Cardiac muscle cell (in vitro differentiated cells and primary cell): ENCODE measurements around the gene TMUB1. TPM values are rescaled to one million over a fixed set of nuclear protein-coding genes. Genes with fewer than 3 reads are reported as not detected.

ENCODE experiments used
- DNase-seq, 2 donors: peaks; one replicate each; pipeline versions ENCODE4 v3.0.0 to v3.0.0-alpha.2; 2010 to 2017; ENCODE audit warnings: low read depth in 1 of 2, low spot score in 1 of 2
- H3K27ac ChIP-seq: fragments of 200-600 bp; sonication (generic); 2 replicates; pipeline ENCODE4 v1.5.1; 2016
- H3K27me3 ChIP-seq: fragments of 200-600 bp; sonication (generic); 2 replicates; pipeline ENCODE4 v1.6.0; 2016; ENCODE audit warnings: control low read depth
- H3K36me3 ChIP-seq: fragments of 200-600 bp; sonication (generic); 2 replicates; pipeline ENCODE4 v1.5.1; 2016; ENCODE audit warnings: control low read depth
- H3K4me1 ChIP-seq: fragments of 200-600 bp; sonication (generic); 2 replicates; pipeline ENCODE4 v1.8.1; 2017; ENCODE audit warnings: low read depth, mild to moderate bottlenecking, mixed run types
- H3K4me3 ChIP-seq: fragments of 200-600 bp; sonication (generic); 2 replicates; pipeline ENCODE4 v1.5.1; 2016; ENCODE audit warnings: mild to moderate bottlenecking
- H3K9me3 ChIP-seq: fragments of 200-600 bp; sonication (generic); 2 replicates; pipeline ENCODE4 v1.5.1; 2017; ENCODE audit warnings: low read depth, mild to moderate bottlenecking, control low read depth
- CTCF ChIP-seq: IDR thresholded peaks from 2 replicates; pipeline ENCODE4 v1.5.1; 2012; ENCODE audit warnings: low read depth, mild to moderate bottlenecking, low read length
- polyA plus RNA-seq: library from polyadenylated mRNA; unstranded; fragments of >200 nt; fragmentation: Nextera tagmentation; extraction: Ambion mirVana; gene quantifications from 2 replicates; pipeline ENCODE4 v1.2.1, GENCODE V29; 2016
- total RNA-seq: library from RNA; depleted of rRNA; stranded (reverse); fragments of >200 nt; gene quantifications from 2 replicates; pipeline ENCODE4 v1.2.3, GENCODE V29; 2016

The TMUB1 gene
- total and polyA plus RNA-seq, 2 experiments from 2014 or later: 74.9 to 83.4 TPM

- no peak for TF ChIP-seq CTCF
- Histone ChIP-seq H3K27ac (no peak overlapping the region), H3K4me1 (peaks cover 6% of the 10 kb centered on the region), H3K4me3 (no peak overlapping the region), H3K36me3 (no peaks in the 10 kb centered on the region), H3K9me3 (no peaks in the 10 kb centered on the region), H3K27me3 (no peaks in the 10 kb centered on the region)
- DNase-seq: no peak
Measured at GRCh38 chr7:151099486-151100211, 16.4 kb upstream of the TMUB1 start.

- no peak overlapping the region for H3K27ac ChIP-seq
- no peaks in the 10 kb centered on the region for H3K36me3 ChIP-seq
- H3K27me3 ChIP-seq: no peaks in the 10 kb centered on the region
- TF ChIP-seq CTCF: no peak
- H3K4me3 ChIP-seq: no peak overlapping the region
- H3K9me3 ChIP-seq: no peaks in the 10 kb centered on the region
- no peak for DNase-seq
- H3K4me1 ChIP-seq: peaks cover 3% of the 10 kb centered on the region
Measured at GRCh38 chr7:151095828-151096475, 12.7 kb upstream of the TMUB1 start.

GRCh38 chr7:151095123-151095797 lies 12.0 kb upstream of the TMUB1 start:
- H3K4me1 ChIP-seq: no peaks in the 10 kb centered on the region

GRCh38 chr7:151094675-151095074 lies 11.4 kb upstream of the TMUB1 start:
- no peak for DNase-seq
- Histone ChIP-seq H3K9me3 (no peaks in the 10 kb centered on the region), H3K27ac (no peak overlapping the region), H3K4me3 (no peak overlapping the region), H3K4me1 (no peaks in the 10 kb centered on the region), H3K36me3 (no peaks in the 10 kb centered on the region), H3K27me3 (no peaks in the 10 kb centered on the region)
- TF ChIP-seq CTCF: no peak

More at GRCh38 chr7:151095123-151095797, 12.0 kb upstream of the TMUB1 start:
- H3K27ac ChIP-seq: no peak overlapping the region
- H3K4me3 ChIP-seq: no peak overlapping the region
- no peaks in the 10 kb centered on the region for H3K27me3 ChIP-seq
- no peak for TF ChIP-seq CTCF
- DNase-seq: no peak
- no peaks in the 10 kb centered on the region for H3K9me3 ChIP-seq
- H3K36me3 ChIP-seq: no peaks in the 10 kb centered on the region

- no peak overlapping the region for H3K4me3 ChIP-seq
- H3K9me3 ChIP-seq: no peaks in the 10 kb centered on the region
- no peak for TF ChIP-seq CTCF
- no peaks in the 10 kb centered on the region for H3K36me3 ChIP-seq
- no peaks in the 10 kb centered on the region for H3K27me3 ChIP-seq
- no peak for DNase-seq
- peaks cover 6% of the 10 kb centered on the region for H3K4me1 ChIP-seq
- H3K27ac ChIP-seq: no peak overlapping the region
Measured at GRCh38 chr7:151093748-151094147, 10.5 kb upstream of the TMUB1 start.
